Amygdala (tissue), 56 donors: Measurements from ENCODE around the gene LYPD3.
A peak's percentile ranks its signal among the peaks of the same experiment; 100 is the strongest.
"Not testable (repeated sequence)": the region's sequence is repeated elsewhere in the genome, so short reads cannot be mapped to it uniquely, and the experiment has no call there.

Experiments
- DNase-seq, 56 donors: peaks; one replicate each; lab custom pipeline; 2025; lab: John Stamatoyannopoulos, UW

Gene LYPD3

GRCh38 chr19:43465468-43466120 lies at the start of gene LYPD3:
Gene LYPD3 (minus strand): TSS chr19:43465608. CDS start chr19:43465571, 37 bp downstream.
- DNase-seq, result no peak

GRCh38 chr19:43512399-43512798 lies 47.0 kb upstream of the LYPD3 start:
- DNase-seq, result not testable (repeated sequence)

- no peak for DNase-seq
These were observed 45.9 kb upstream of the LYPD3 start for GRCh38 chr19:43511324-43511723.

- no peak for DNase-seq
These were observed 45.3 kb upstream of the LYPD3 start for GRCh38 chr19:43510713-43511112.

GRCh38 chr19:43507880-43508279 lies 42.5 kb upstream of the LYPD3 start:
- no peak for DNase-seq

GRCh38 chr19:43506629-43507028 lies 41.2 kb upstream of the LYPD3 start:
- peak in 1 of 56 donors; percentile 3 for DNase-seq

GRCh38 chr19:43505941-43506340 lies 40.5 kb upstream of the LYPD3 start:
- DNase-seq, result no peak

- no peak for DNase-seq
These were observed 39.7 kb upstream of the LYPD3 start for GRCh38 chr19:43505186-43505456.

- peak in 7 of 56 donors; percentile 33 to 54 (median 41) for DNase-seq
These were observed 39.2 kb upstream of the LYPD3 start, which contains the start of gene PHLDB3 for GRCh38 chr19:43504426-43505185. Gene PHLDB3 (minus strand): TSS chr19:43504746. CDS start chr19:43504118, 628 bp downstream.

GRCh38 chr19:43503501-43504425 lies 38.4 kb upstream of the LYPD3 start:
- peak; percentile 32 to 97 (median 87) for DNase-seq

- no peak for DNase-seq
These were observed 37.1 kb upstream of the LYPD3 start for GRCh38 chr19:43502419-43502976.

GRCh38 chr19:43501661-43502418 lies 36.4 kb upstream of the LYPD3 start:
- no peak for DNase-seq

- no peak for DNase-seq
These were observed 33.6 kb upstream of the LYPD3 start for GRCh38 chr19:43499042-43499441.

- no peak for DNase-seq
These were observed 32.9 kb upstream of the LYPD3 start for GRCh38 chr19:43498233-43498842.

GRCh38 chr19:43496960-43497359 lies 31.6 kb upstream of the LYPD3 start:
- DNase-seq, result peak in 1 of 56 donors; percentile 7

- DNase-seq, result no peak
These were observed 29.7 kb upstream of the LYPD3 start for GRCh38 chr19:43495082-43495481.

GRCh38 chr19:43490759-43491158 lies 25.4 kb upstream of the LYPD3 start:
- no peak for DNase-seq

- DNase-seq, result no peak
These were observed 24.7 kb upstream of the LYPD3 start for GRCh38 chr19:43489979-43490599.

GRCh38 chr19:43489310-43489709 lies 23.9 kb upstream of the LYPD3 start:
- no peak for DNase-seq
